NOMO-1 treated with dmso at 0.1 percent for 144 hours (cell line): ENCODE data around the gene TMEM185B.
A peak's percentile ranks its signal among the peaks of the same experiment; 100 is the strongest.
"Not testable (repeated sequence)": the region's sequence is repeated elsewhere in the genome, so short reads cannot be mapped to it uniquely, and the experiment has no call there.

Experiments used
- DNase-seq: peaks from one replicate; lab custom pipeline; 2025; ENCODE audit not compliant: unreplicated experiment; lab: John Stamatoyannopoulos, UW

TMEM185B gene

GRCh38 chr2:120209427-120210269 is 13.6 kb downstream of the TMEM185B start:
- no peak for DNase-seq

- no peak for DNase-seq
Measured at GRCh38 chr2:120208381-120209353, 14.5 kb downstream of the TMEM185B start.

- no peak for DNase-seq
Measured at GRCh38 chr2:120206022-120206581, 17.1 kb downstream of the TMEM185B start.

GRCh38 chr2:120204945-120205670 is 18.1 kb downstream of the TMEM185B start:
- DNase-seq = no peak

- DNase-seq = no peak
Measured at GRCh38 chr2:120204417-120204816, 18.8 kb downstream of the TMEM185B start.

GRCh38 chr2:120204022-120204405 is 19.2 kb downstream of the TMEM185B start:
- no peak for DNase-seq

- no peak for DNase-seq
Measured at GRCh38 chr2:120203251-120204021, 19.8 kb downstream of the TMEM185B start.

- not testable (repeated sequence) for DNase-seq
Measured at GRCh38 chr2:120199817-120200459, 23.3 kb downstream of the TMEM185B start.

GRCh38 chr2:120195553-120195952 is 27.6 kb downstream of the TMEM185B start:
- no peak for DNase-seq

- DNase-seq = no peak
Measured at GRCh38 chr2:120192280-120192679, 30.9 kb downstream of the TMEM185B start.

- DNase-seq = no peak
Measured at GRCh38 chr2:120189189-120189588, 34.0 kb downstream of the TMEM185B start.

GRCh38 chr2:120182019-120182560 is 41.1 kb downstream of the TMEM185B start:
- no peak for DNase-seq

GRCh38 chr2:120180066-120180465 is 43.1 kb downstream of the TMEM185B start:
- no peak for DNase-seq

GRCh38 chr2:120179396-120179795 is 43.8 kb downstream of the TMEM185B start:
- no peak for DNase-seq

- DNase-seq = no peak
Measured at GRCh38 chr2:120177973-120178372, 45.2 kb downstream of the TMEM185B start.

- DNase-seq = peak; percentile 82
Measured at GRCh38 chr2:120177001-120177621, 46.1 kb downstream of the TMEM185B start.

- DNase-seq = no peak
Measured at GRCh38 chr2:120176526-120176925, 46.7 kb downstream of the TMEM185B start.

- DNase-seq = peak; percentile 8
Measured at GRCh38 chr2:120174963-120175581, 48.1 kb downstream of the TMEM185B start.
